ENCODE data around the gene SP4.

Gene SP4

DNA sequence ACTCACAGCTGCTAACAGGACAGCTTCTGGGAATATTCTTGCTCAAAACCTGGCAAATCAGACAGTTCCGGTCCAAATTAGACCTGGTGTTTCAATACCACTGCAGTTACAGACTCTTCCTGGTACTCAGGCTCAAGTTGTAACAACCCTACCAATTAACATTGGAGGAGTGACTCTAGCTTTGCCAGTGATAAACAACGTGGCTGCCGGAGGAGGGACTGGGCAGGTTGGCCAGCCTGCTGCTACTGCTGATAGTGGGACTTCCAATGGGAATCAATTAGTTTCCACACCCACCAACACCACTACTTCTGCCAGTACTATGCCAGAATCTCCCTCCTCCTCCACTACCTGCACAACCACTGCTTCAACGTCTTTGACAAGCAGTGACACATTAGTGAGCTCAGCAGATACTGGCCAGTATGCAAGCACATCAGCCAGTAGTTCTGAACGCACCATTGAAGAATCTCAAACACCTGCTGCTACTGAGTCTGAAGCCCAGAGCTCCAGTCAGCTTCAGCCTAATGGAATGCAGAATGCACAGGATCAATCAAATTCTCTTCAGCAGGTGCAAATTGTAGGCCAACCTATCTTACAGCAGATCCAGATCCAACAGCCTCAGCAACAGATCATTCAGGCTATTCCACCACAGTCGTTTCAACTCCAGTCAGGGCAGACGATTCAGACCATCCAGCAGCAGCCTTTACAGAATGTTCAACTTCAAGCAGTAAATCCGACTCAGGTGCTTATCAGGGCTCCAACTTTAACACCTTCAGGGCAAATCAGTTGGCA is 2.1 kb downstream of the SP4 start:
- in situ Hi-C loops (cut with HindIII; ENCODE audit: low pct_ligation_motif_present, low pct_unique_long_range_greater_than_20kb, low sequenced_read_pairs), result no loop called here
- no peak for DNase-seq

DNA sequence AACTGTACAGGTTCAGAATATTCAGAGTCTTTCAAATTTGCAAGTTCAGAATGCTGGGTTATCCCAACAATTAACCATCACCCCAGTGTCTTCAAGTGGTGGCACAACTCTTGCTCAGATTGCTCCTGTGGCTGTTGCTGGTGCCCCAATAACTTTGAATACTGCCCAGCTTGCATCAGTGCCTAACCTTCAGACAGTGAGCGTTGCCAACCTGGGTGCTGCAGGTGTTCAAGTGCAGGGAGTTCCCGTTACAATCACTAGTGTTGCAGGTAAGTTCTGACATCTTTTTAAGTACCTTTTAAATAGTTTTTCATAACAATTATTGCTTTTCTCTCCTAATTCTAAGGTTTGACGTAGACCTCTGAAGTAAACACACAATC is 2.7 kb downstream of the SP4 start:
- in situ Hi-C loops (cut with HindIII; ENCODE audit: low pct_ligation_motif_present, low pct_unique_long_range_greater_than_20kb, low sequenced_read_pairs), result no loop called here
- no peak for DNase-seq

DNA sequence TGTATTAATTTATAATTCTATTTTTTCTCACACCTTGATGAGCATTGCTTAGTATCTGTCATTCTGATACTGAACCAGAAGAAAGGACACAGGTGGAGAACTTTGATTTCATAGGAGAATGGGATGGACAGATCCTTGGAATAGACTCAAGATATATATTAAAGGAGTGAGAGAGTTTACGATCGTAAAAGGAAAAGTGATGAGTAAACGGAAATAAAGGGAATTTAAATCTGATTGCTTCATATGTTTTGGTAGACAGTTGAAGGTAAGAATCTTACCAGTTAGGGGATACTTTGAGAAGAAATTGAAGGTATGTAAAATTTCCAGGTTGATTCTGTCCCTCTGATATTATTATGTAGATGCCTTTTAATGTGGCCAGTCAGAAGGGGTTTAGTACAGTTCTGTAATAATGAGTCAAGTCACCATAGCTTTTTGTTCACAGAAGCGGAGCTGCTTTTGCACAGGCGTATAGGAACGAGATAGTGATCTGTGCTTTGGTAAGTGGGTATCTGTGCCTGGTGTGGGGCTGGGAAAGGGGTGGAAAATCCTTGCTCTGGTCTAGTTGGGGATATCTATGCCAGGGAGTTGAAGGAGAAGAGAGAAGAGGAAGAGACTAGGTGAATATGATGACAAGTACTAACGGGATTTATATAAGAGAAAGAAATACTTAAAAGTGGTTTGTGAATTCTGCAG is 15.4 kb downstream of the SP4 start:
- in situ Hi-C loops (cut with HindIII; ENCODE audit: low pct_ligation_motif_present, low pct_unique_long_range_greater_than_20kb, low sequenced_read_pairs), result no loop called here
- no peak for DNase-seq

DNA sequence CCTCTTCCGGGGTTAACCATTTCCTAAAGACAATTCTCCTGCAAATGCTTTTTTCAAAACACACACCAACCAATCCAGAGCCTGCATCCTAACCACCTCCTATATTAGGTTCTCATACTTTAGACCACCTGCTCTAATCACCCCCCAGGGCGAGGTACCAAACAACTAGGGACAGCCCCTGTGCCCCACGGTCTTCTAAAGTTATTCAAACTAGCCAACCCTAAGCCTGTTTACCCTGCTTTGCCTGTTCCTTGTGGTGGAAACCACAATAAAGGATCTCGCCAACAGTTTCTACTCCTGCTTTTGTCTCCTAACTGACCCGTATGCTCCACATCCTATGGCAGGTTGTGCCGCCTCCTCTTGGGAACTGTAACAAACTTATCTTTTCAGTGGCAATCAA is 21.1 kb downstream of the SP4 start:
- in situ Hi-C loops (cut with HindIII; ENCODE audit: low pct_ligation_motif_present, low pct_unique_long_range_greater_than_20kb, low sequenced_read_pairs), result no loop called here
- no peak for DNase-seq

DNA sequence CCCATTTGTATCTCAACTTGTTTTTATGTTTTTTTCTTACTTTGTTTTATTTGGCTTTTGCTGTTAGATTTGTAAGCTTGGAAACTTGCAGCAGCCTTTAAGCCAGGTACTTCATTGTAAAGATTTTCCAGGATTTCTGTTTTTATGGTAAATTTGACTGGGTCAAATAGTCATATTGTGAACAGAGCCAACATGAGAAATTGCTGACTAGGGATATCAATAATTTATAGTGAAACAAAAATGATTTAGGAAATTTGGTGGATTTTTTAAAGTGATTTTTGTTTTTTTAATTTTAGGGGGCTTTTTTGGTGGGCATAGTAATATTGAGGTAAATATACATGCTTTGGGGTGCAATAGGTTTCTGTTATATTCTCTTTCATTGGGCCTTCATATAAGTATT is 22.2 kb downstream of the SP4 start:
- in situ Hi-C loops (cut with HindIII; ENCODE audit: low pct_ligation_motif_present, low pct_unique_long_range_greater_than_20kb, low sequenced_read_pairs), result no loop called here

DNA sequence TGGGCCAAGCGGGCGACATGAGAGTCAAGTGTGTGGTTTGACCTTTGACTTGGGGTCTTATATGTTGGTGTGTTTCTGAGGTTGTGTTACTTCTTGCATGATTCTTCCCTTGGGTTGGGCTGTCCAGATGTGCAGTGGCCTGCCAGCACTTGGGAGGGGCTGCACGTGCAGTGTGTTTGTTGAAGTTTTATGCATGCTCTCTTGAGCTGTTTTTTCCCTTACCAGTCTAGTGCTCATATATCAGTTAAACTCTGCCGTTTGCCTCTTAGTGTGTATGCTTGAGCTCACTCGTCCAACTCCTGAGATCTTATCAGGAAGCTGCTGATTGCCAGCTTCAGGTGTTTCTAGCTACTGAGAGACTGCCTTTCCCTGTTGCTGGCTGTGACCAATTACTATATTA is 23.1 kb downstream of the SP4 start:
- in situ Hi-C loops (cut with HindIII; ENCODE audit: low pct_ligation_motif_present, low pct_unique_long_range_greater_than_20kb, low sequenced_read_pairs), result no loop called here
- no peak for DNase-seq

More for the DNA sequence above, 22.2 kb downstream of the SP4 start:
- no peak for DNase-seq

DNA sequence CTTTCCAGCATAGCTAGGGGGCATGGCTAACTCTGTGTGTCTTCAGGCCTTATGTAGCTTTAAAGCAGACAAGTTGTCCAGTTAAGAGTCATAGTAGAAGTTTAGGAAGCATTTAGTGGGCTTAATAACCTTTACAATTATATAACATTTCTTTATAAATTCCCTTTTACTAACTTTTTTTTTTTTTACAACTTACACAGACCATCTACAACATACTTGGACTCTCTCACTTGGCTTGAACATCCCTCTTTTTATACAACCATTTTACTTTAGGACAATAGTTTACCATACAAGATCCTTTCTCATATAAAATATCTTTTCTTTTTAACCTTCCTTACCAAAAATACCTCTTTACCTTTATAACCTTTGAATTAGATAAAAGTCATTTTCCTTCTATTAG is 26.3 kb downstream of the SP4 start:
- DNase-seq, result no peak
- in situ Hi-C loops (cut with HindIII; ENCODE audit: low pct_ligation_motif_present, low pct_unique_long_range_greater_than_20kb, low sequenced_read_pairs), result no loop called here

DNA sequence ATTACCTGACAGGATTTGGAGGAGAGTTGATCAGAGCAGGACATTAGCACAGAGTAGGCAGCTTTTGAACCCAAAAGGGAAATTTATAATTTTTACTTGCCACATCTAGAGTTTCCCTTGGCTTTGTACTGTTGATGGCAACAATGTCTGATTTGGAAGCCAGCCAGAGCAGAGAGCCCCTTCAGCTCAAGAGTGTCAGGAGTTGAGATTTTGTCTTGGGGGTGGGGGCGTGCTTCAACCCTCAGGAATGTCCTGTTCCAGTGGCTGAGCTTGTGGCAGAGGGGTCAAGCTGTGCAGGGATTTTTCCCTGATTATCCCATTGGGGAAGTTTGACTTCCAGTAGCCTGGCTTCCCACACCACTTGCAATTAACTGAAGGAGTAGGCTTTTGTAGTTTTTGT is 27.0 kb downstream of the SP4 start:
- in situ Hi-C loops (cut with HindIII; ENCODE audit: low pct_ligation_motif_present, low pct_unique_long_range_greater_than_20kb, low sequenced_read_pairs), result no loop called here
- DNase-seq, result no peak

DNA sequence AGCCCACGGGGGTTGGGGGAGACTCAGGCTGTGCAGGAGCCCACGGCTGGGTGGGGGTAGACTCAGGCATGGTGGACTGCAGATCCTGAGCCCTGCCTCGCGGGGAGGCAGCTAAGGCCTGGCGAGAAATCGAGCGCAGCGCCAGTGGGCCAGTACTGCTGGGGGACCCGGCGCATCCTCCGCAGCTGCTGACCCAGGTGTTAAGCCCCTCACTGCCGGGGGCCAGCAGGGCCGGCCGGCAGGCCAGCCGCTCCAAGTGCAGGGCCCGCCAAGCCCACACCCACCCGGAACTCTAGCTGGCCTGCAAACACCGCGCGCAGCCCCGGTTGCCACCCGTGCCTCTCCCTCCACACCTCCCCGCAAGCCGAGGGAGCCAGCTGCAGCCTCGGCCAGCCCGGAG is 33.4 kb downstream of the SP4 start:
- DNase-seq, result no peak
- in situ Hi-C loops (cut with HindIII; ENCODE audit: low pct_ligation_motif_present, low pct_unique_long_range_greater_than_20kb, low sequenced_read_pairs), result no loop called here

DNA sequence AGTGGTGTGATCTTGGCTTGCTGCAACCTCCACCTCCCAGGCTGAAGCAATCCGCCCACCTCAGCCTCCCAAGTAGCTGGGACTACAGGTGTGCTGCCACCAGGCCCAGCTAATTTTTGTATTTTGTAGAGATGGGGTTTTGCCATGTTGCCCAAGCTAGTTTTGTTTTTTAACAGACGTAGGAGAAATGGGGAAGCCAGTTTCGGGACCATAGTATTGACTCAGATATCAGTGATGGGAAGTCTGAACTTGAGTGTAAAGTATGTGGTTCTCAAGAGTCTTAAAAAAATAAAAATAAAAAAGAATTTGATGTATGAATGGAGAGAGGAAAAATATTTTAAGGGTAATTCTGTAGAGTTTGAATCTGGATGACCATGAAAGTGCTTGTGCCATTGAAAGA is 34.2 kb downstream of the SP4 start:
- no peak for DNase-seq
- in situ Hi-C loops (cut with HindIII; ENCODE audit: low pct_ligation_motif_present, low pct_unique_long_range_greater_than_20kb, low sequenced_read_pairs), result no loop called here

DNA sequence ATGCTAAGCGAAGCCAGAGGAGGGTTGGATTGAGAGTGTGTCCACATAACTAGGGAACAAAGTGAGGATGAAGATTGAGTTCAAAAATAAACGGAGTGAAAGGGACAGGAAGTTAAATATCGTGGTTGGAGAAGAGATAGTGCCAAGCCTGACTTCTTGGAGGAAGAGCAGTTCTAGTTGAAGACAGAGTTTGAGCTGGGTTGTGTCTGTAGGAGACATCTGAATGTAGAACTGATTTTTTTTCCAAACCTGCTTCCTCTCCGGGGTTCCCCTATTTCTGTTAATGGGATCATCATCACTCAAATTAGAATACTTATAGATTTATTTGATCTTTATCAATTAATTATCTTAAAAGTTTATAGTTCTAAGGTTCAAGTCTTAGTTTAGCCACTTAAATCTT is 35.6 kb downstream of the SP4 start:
- in situ Hi-C loops (cut with HindIII; ENCODE audit: low pct_ligation_motif_present, low pct_unique_long_range_greater_than_20kb, low sequenced_read_pairs), result no loop called here
- DNase-seq, result no peak

DNA sequence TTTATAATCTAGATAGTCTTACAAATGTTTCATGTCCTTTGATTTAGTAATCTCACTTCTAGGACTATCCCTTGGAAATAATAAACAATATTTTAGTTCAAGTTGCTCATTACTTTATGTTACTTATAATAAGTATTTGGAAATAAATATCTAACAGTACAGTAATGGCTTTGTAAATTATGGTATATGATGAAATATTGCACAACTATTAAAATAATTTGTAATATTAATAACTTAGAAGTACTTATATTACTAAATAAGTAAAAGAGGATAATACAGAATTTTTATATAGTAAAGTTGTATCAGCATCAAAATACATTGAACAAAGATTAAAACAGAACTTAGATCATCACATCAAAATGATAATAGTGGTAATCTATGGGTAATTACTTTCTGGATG is 41.1 kb downstream of the SP4 start:
- no peak for DNase-seq
- in situ Hi-C loops (cut with HindIII; ENCODE audit: low pct_ligation_motif_present, low pct_unique_long_range_greater_than_20kb, low sequenced_read_pairs), result no loop called here

DNA sequence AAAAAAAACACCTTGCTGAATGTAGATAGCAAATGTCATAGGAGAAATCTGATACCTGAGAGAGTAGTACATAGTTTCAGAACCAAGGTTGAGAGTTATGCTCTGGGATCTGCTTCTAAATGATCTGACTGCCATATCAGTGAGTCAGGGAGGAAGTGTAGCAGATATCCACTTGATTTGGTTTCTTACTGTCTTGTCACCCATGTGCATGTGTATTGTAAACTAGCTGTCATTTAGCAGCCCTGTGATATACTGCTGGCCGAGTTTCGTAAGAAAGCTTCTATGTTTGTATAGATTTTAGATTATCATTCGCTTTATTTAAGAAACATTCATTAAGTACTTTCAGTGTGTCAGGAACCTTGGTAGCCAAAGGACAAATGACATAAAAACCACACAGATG is 42.0 kb downstream of the SP4 start:
- in situ Hi-C loops (cut with HindIII; ENCODE audit: low pct_ligation_motif_present, low pct_unique_long_range_greater_than_20kb, low sequenced_read_pairs), result no loop called here
- DNase-seq, result no peak

DNA sequence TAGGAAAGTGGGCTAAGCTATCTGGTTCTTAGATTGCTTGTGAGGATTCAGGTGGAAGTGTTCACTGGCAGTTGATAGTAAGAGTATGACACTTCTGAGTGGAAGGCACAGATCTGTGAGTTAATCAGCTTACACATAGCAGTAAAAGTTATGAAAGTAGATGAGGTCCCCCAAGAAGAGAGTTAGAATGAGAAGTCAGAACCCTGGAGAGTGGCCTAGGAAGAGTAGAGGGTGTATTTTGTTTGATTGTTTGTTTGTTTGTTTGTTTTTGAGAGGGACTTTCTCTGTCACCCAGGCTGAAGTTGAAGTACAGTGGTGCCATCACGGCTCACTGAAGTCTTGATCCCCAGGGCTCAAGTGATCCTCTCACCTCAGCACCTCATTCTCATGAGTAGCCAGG is 44.1 kb downstream of the SP4 start:
- no peak for DNase-seq
- in situ Hi-C loops (cut with HindIII; ENCODE audit: low pct_ligation_motif_present, low pct_unique_long_range_greater_than_20kb, low sequenced_read_pairs), result no loop called here

DNA sequence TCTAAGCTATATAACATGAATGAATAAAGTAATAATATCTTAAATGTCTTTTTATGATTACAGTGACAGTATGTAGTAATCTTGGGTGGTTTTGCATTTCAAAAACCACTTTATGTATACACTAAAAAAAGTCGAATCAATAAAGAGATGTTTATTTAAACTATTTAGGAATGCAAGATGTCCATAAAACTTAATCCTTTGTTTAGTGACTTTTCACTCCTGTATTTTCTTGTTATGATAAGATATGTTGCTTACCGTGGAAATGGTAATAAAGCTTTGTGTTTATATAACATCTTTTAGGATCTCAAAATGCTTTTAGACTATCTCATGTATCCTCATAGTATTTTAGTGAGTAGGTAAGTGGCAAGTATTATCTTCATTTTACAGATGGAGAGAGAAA is 48.5 kb downstream of the SP4 start:
- in situ Hi-C loops (cut with HindIII; ENCODE audit: low pct_ligation_motif_present, low pct_unique_long_range_greater_than_20kb, low sequenced_read_pairs), result no loop called here
- DNase-seq, result no peak

DNA sequence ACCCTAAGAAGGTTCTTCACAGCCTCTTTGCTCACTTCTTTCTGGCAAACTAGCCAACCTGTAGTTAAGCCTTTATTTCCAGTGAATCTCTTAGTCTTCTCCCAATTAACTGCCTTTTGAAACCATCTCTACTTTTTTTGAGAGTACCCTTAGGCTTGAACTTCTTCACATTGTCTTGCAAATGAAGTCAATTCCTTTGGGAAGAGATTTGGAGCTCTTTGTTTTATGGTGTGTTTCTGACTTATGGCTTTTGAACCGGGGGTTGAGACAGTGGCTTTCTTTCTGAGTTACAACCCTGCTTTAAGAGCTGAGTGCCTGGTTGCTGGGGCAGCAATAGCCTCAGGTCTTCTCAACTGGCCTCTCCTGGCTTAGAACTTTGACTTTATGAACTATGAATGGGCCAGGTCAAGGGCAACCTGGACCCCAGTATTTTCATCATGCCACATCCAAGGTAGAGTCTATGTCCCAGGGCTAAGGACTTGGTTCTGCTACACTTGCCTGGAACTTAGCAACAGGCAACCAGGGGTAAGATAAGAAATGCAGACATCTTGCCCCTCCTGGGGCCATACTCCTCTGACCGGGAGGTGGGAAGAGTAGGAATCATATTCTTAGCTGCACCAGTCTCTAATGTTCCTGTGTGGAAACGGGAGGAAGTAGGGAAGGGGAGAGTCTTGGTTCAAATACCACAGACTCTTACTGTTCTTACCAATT is 53.0 kb downstream of the SP4 start:
- in situ Hi-C loops (cut with HindIII; ENCODE audit: low pct_ligation_motif_present, low pct_unique_long_range_greater_than_20kb, low sequenced_read_pairs), result no loop called here
- no peak for DNase-seq

DNA sequence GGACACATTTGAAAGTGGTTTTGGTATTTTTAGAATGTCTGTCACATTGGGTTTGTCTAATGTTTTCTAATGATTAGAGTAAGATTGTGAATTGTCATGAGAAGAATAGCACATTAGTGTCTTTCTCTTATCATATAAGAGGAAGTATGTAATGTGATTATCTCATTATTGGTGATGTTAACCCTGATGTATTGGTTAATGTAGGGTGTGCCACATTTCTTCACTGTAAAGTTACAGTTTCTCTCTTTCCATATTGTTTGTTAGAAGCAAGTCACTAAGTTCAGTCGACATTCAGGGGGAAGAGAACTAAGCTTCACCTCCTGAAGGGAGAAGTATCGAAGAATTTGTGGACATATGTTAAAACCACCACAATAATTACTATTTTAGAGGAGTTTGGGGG is 58.6 kb downstream of the SP4 start:
- in situ Hi-C loops (cut with HindIII; ENCODE audit: low pct_ligation_motif_present, low pct_unique_long_range_greater_than_20kb, low sequenced_read_pairs), result no loop called here

DNA sequence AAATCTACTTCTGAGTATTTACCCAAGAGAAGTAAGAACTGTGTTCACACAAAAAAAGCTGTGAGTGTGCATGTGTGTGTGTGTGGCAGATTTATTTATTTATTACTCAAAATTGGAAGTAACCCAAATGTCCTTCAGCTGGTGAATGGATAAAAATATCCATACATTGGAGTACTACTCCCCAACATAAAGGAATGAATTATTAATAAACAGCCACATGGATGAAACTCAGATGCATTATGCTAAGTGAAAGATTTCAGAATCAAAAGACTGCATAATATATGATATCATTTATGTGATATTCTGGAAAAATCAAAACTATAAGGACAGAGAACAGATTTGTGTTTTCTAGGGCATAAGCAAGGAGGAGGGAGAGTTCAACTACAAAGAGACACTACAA is 67.8 kb downstream of the SP4 start:
- in situ Hi-C loops (cut with HindIII; ENCODE audit: low pct_ligation_motif_present, low pct_unique_long_range_greater_than_20kb, low sequenced_read_pairs), result no loop called here
- no peak for DNase-seq

More for the DNA sequence above, 58.6 kb downstream of the SP4 start:
- DNase-seq, result no peak

DNA sequence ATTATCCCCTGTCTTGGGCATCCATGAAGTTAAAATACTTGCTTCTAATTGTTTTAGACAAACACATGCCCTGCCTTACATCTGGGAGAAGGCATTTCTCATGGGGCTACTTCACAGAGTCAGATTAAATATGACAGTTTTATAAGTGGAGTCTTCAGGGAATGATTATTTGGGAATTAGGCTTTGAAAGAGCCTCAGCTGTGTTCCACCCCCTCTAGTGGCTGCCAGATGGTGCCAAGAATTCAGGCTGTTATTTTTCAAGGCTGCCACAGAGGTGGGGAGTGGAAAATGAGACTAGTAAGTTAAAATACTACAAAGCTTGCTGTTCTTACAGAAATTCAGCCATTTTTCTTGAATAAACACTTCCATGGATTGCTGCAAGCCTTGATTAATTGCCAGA is 69.2 kb downstream of the SP4 start:
- no peak for DNase-seq
- in situ Hi-C loops (cut with HindIII; ENCODE audit: low pct_ligation_motif_present, low pct_unique_long_range_greater_than_20kb, low sequenced_read_pairs), result no loop called here
